Kidney capillary endothelial cell (primary cell): ENCODE measurements around the gene PSMB4.
"Not testable (repeated sequence)": the region's sequence is repeated elsewhere in the genome, so short reads cannot be mapped to it uniquely, and the experiment has no call there.

Experiments used
- DNase-seq: peaks from one replicate; pipeline ENCODE4 v3.0.0-alpha.2; 2018; ENCODE audit warnings: low spot score

The PSMB4 gene

DNA sequence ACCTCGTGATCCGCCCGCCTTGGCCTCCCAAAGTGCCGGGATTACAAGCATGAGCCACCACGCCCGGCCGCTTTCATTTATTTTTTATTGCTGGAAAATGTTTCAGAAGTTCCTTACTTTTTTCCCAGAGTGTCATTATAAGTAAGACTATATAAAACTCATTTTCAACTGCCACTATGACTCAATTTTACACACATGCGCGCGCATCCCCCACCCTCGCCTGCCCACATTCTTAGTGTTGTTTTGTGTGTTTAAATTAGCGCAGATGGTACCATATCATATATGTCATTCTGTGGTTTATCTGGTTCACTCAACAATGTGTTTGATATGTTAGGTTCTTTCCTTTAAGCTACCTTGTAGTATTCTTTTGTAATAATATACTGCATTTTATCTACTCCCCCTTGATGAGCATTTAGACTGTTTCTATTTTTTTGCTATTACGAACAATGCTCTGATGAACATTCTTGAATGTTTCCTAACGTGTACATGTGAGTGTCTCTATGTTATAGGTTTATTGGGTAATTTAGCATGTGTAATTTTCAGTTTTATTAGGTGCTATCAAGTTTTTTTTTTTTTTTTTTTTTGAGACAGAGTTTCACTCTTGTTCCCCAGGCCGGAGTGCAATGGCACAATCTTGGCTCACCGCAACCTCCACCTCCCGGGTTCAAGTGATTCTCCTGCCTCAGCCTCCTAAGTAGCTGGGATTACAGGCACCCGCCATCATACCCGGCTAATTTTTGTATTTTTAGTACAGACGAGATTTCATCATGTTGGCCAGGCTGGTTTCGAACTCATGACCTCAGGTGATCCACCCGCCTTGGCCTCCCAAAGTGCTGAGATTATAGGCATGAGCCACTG is 8.9 kb upstream of the PSMB4 start:
- DNase-seq, result not testable (repeated sequence)

- no peak for DNase-seq
These were observed 8.3 kb upstream of the PSMB4 start for GRCh38 chr1:151391079-151391563.

DNA sequence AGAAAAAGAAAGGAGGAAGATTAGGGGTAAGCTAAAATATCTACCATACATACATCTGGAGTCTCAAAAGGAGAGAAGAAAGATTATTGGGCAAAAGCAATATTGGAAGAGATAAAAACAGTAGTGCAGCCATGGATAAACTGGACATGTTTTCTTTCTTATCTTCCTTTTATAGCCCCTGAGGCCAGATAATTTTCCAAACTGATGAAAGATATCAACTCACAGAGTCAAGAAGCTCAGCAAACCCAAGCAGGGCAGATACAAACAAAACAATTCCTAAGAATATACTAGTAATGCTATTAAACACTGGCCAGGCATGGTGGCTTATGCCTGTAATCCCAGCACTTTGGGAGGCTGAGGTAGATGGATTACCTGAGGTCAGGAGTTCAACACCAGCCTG is 5.8 kb upstream of the PSMB4 start:
- no peak for DNase-seq

GRCh38 chr1:151396265-151396664 is 3.1 kb upstream of the PSMB4 start:
- DNase-seq, result not testable (repeated sequence)

DNA sequence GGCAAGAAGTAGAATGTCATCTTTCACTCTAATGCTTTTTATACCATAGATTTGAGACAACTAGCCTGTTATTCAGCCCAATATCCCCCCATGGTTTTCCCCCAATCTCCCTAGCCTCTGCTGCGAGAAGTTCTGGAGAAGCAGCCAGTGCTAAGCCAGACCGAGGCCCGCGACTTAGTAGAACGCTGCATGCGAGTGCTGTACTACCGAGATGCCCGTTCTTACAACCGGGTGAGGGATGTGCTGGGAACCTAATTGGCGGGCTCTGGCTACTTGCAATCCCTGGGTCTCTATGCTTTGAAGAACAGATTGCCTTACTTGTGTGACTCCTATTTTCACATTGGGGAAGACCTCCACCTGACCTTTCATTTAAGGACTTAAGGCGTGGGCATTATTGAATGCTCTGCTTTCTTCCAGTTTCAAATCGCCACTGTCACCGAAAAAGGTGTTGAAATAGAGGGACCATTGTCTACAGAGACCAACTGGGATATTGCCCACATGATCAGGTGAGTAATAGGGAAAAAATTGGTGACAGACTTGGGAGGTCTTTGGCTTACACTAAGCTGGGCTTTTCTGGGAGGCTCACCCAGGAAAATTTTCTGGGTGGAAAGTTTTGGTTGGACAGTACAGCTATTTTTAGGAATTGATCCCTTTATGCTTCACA is 1.9 kb downstream of the PSMB4 start:
- DNase-seq, result no peak

DNA sequence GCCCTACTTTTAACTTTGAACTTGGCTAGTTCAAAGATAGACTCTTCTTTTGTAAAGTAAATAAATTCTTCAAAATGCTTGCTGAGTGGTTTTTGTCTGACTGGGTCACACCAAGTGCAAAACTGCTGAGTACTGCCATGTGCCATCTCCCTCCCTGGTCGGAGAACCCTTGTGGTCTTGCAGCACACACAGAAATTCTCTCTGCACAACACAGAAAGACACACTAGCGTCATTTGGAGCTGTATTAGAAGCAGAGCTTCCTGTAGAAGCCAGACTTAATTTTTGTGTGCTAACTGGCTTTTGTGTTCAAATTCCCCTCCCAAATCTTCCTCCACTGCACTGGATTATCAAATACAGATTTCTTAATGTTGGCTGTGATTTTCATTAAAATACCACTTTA is 2.5 kb downstream of the PSMB4 start:
- no peak for DNase-seq

GRCh38 chr1:151402764-151403163 is 3.4 kb downstream of the PSMB4 start:
- DNase-seq, result no peak

GRCh38 chr1:151403612-151404011 is 4.2 kb downstream of the PSMB4 start:
- DNase-seq, result no peak

GRCh38 chr1:151405187-151405951 is 6.0 kb downstream of the PSMB4 start:
- DNase-seq, result no peak

GRCh38 chr1:151406176-151406575 is 6.8 kb downstream of the PSMB4 start:
- DNase-seq, result no peak

GRCh38 chr1:151407304-151407703 is 7.9 kb downstream of the PSMB4 start:
- no peak for DNase-seq

- DNase-seq, result no peak
These were observed 9.5 kb downstream of the PSMB4 start for GRCh38 chr1:151408891-151409290.

DNA sequence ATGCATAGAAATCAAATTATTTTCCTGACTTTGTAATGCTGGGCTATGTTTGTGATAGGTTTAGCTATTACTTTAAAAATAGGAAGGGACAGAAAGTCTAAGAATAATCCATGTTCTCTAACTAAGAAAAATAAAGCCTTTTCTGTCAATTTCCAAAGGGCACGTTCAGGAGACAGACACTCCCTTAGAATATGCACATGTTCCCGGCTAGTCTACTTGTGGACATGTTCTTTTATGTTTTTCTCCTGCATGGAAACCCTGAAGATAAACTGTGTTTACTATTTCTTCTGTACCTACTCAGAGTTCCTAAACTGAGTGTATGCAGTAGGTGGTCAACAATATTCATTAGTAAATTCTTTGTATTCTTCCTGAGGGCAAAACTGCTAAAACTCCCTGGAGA is 12.5 kb downstream of the PSMB4 start:
- DNase-seq, result no peak

GRCh38 chr1:151416231-151416630 is 16.9 kb downstream of the PSMB4 start:
- no peak for DNase-seq

GRCh38 chr1:151418081-151418480 is 18.7 kb downstream of the PSMB4 start:
- no peak for DNase-seq

DNA sequence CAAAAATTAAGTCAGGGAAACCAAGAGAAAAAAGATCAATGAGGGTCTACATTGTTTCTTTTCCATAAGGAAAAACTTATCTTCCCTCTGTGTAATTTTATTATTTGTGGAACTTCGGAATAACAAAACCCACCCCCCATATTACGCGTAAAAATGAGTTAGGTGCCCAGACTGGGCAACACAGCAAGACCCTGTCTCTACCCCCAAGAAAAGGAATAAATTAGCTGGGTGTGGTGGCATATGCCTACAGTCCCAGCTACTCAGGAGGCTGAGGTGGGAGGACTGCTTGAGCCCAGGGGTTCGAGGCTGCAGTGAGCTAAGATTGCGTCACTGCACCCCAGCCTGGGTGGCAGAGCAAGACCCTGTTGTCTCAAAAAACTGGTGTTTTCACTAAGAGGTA is 20.4 kb downstream of the PSMB4 start:
- no peak for DNase-seq

DNA sequence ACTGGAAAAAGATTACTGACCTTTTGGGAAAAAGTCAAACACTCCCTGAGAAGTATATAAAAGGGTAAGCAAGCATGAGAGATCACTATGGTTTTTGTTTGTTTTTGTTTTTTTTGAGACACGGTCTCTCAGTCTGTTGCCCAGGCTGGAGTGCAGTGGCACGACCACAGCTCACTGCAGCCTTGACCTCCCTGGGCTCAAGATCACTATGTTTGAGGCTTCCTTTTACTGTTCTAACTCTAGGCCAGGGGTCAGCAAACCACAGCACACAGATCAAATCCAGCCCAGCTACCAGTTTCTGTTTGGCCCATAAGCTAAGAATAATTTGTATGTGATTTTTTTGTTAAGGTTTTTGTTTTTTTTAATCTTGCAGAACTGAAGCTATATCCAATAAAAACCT is 25.7 kb downstream of the PSMB4 start:
- no peak for DNase-seq

DNA sequence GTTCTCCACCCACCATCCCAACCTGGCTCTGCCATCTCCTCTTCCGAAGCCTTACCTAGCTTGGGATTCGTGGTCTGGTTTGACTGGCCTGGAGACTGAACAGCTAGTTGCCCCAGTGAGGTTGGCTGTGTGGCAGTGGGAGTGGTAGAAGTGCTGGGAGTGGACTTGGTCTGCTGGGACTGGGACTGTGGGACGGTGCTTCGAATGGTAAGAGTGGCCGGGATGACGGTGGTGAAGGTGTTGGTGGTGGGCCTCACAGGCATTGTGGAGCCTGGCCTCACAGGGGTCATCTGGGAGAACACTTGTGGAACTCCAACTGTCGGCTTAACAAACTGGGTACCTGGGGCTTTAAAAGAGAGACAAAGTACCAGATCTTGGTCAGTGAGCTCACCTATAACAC is 28.7 kb downstream of the PSMB4 start:
- no peak for DNase-seq

DNA sequence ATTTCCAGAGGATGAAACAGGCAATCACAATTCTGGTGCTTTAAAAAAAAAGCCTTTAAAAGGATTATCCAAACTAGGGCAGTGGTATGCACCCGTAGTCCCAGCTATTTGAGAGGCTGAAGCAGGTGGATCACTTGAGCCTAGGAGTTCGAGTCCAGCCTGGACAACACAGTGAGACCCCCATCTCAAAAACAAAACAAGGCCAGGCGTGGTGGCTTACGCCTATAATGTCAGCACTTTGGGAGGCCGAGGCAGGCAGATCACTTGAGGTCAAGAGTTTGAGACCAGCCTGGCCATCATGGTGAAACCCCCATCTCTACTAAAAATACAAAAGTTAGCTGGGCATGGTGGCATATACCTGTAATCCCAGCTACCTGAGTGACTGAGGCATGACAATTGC is 34.5 kb downstream of the PSMB4 start:
- not testable (repeated sequence) for DNase-seq

GRCh38 chr1:151435174-151435573 is 35.8 kb downstream of the PSMB4 start:
- DNase-seq, result no peak

DNA sequence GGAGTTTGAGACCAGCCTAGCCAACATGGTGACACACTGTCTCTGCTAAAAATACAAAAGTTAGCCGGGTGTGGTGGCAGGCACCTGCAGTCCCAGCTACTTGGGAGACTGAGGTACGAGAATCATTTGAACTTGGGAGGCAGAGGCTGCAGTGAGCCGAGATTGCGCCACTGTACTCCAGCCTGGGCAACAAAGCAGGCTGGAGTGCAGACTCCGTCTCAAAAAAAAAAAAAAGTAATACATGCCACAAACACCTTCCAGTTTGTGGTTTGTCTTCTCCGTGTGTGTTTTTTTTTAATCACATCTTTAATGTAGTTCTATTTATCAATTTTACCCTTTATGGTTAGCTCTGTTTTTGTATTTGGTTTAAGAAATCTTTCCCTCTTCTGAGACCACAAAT is 37.6 kb downstream of the PSMB4 start:
- no peak for DNase-seq

DNA sequence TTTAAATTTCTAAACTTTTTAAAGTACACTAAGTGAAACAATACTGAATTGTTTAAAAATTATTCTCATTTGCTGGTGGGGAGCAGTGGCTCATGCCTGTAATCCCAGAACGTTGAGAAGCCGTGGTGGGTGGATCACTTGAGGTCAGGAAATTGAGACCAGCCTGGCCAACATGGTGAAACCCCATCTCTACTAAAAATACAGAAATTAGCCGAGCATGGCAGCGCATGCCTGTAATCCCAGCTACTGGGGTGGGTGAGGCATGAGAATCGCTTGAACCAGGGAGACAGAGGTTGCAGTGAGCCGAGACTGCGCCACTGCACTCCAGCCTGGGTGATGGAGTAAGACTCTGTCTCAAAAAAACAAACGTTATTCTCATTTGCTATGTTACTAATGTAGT is 38.0 kb downstream of the PSMB4 start:
- not testable (repeated sequence) for DNase-seq
